ENCODE data around the gene KCNJ13.
"Not testable (repeated sequence)": the region's sequence is repeated elsewhere in the genome, so short reads cannot be mapped to it uniquely, and the experiment has no call there.

Gene KCNJ13

GRCh38 chr2:232749331-232749730 is 27.0 kb downstream of the KCNJ13 start:
- in situ Hi-C loops (cut with HindIII; ENCODE audit: low pct_unique_long_range_greater_than_20kb, low sequenced_read_pairs), result no loop called here
- no peak for TF ChIP-seq JUND (IDR thresholded peaks at IDR 0.05; ENCODE audit: low read depth)

GRCh38 chr2:232748038-232748437 is 28.3 kb downstream of the KCNJ13 start:
- TF ChIP-seq JUND (IDR thresholded peaks at IDR 0.05; ENCODE audit: low read depth), result no peak
- DNase-seq (ENCODE audit: low read depth in 1 of 2, low spot score in 1 of 2), result no peak
- in situ Hi-C loops (cut with HindIII; ENCODE audit: low pct_unique_long_range_greater_than_20kb, low sequenced_read_pairs), result no loop called here

More at GRCh38 chr2:232749331-232749730, 27.0 kb downstream of the KCNJ13 start:
- no peak for DNase-seq (ENCODE audit: low read depth in 1 of 2, low spot score in 1 of 2)

- peak; percentile 20 to 39 for DNase-seq (ENCODE audit: low read depth in 1 of 2, low spot score in 1 of 2)
- TF ChIP-seq JUND (IDR thresholded peaks at IDR 0.05; ENCODE audit: low read depth), result no peak
- in situ Hi-C loops (cut with HindIII; ENCODE audit: low pct_unique_long_range_greater_than_20kb, low sequenced_read_pairs), result no loop called here
Observed at GRCh38 chr2:232744963-232745362, 31.4 kb downstream of the KCNJ13 start.

GRCh38 chr2:232741972-232742371 is 34.4 kb downstream of the KCNJ13 start:
- in situ Hi-C loops (cut with HindIII; ENCODE audit: low pct_unique_long_range_greater_than_20kb, low sequenced_read_pairs), result no loop called here
- no peak for TF ChIP-seq JUND (IDR thresholded peaks at IDR 0.05; ENCODE audit: low read depth)
- DNase-seq (ENCODE audit: low read depth in 1 of 2, low spot score in 1 of 2), result no peak

- in situ Hi-C loops (cut with HindIII; ENCODE audit: low pct_unique_long_range_greater_than_20kb, low sequenced_read_pairs), result no loop called here
- TF ChIP-seq JUND (IDR thresholded peaks at IDR 0.05; ENCODE audit: low read depth), result no peak
Observed at GRCh38 chr2:232741294-232741693, 35.1 kb downstream of the KCNJ13 start.

GRCh38 chr2:232731470-232731869 is 44.9 kb downstream of the KCNJ13 start:
- TF ChIP-seq JUND (IDR thresholded peaks at IDR 0.05; ENCODE audit: low read depth), result no peak
- no peak for DNase-seq (ENCODE audit: low read depth in 1 of 2, low spot score in 1 of 2)
- in situ Hi-C loops (cut with HindIII; ENCODE audit: low pct_unique_long_range_greater_than_20kb, low sequenced_read_pairs), result no loop called here

More at GRCh38 chr2:232741294-232741693, 35.1 kb downstream of the KCNJ13 start:
- no peak for DNase-seq (ENCODE audit: low read depth in 1 of 2, low spot score in 1 of 2)

- no peak for TF ChIP-seq JUND (IDR thresholded peaks at IDR 0.05; ENCODE audit: low read depth)
- in situ Hi-C loops (cut with HindIII; ENCODE audit: low pct_unique_long_range_greater_than_20kb, low sequenced_read_pairs), result no loop called here
- DNase-seq (ENCODE audit: low read depth in 1 of 2, low spot score in 1 of 2), result no peak
Observed at GRCh38 chr2:232728785-232729184, 47.6 kb downstream of the KCNJ13 start.

GRCh38 chr2:232723027-232723426 is 53.3 kb downstream of the KCNJ13 start:
- TF ChIP-seq JUND (IDR thresholded peaks at IDR 0.05; ENCODE audit: low read depth), result no peak
- no peak for DNase-seq (ENCODE audit: low read depth in 1 of 2, low spot score in 1 of 2)
- in situ Hi-C loops (cut with HindIII; ENCODE audit: low pct_unique_long_range_greater_than_20kb, low sequenced_read_pairs), result no loop called here

- TF ChIP-seq JUND (IDR thresholded peaks at IDR 0.05; ENCODE audit: low read depth), result no peak
- in situ Hi-C loops (cut with HindIII; ENCODE audit: low pct_unique_long_range_greater_than_20kb, low sequenced_read_pairs), result no loop called here
- DNase-seq (ENCODE audit: low read depth in 1 of 2, low spot score in 1 of 2), result no peak
Observed at GRCh38 chr2:232721882-232722281, 54.5 kb downstream of the KCNJ13 start.

GRCh38 chr2:232721261-232721660 is 55.1 kb downstream of the KCNJ13 start:
- in situ Hi-C loops (cut with HindIII; ENCODE audit: low pct_unique_long_range_greater_than_20kb, low sequenced_read_pairs), result no loop called here
- no peak for DNase-seq (ENCODE audit: low read depth in 1 of 2, low spot score in 1 of 2)
- no peak for TF ChIP-seq JUND (IDR thresholded peaks at IDR 0.05; ENCODE audit: low read depth)

- DNase-seq (ENCODE audit: low read depth in 1 of 2, low spot score in 1 of 2); in situ Hi-C loops (cut with HindIII; ENCODE audit: low pct_unique_long_range_greater_than_20kb, low sequenced_read_pairs): not testable (repeated sequence)
Observed at GRCh38 chr2:232720056-232720455, 56.3 kb downstream of the KCNJ13 start.

Data from T47D (cell line).